Measurements from ENCODE around the gene SLC44A1.
A peak's percentile ranks its signal among the peaks of the same experiment; 100 is the strongest.

Gene SLC44A1

DNA sequence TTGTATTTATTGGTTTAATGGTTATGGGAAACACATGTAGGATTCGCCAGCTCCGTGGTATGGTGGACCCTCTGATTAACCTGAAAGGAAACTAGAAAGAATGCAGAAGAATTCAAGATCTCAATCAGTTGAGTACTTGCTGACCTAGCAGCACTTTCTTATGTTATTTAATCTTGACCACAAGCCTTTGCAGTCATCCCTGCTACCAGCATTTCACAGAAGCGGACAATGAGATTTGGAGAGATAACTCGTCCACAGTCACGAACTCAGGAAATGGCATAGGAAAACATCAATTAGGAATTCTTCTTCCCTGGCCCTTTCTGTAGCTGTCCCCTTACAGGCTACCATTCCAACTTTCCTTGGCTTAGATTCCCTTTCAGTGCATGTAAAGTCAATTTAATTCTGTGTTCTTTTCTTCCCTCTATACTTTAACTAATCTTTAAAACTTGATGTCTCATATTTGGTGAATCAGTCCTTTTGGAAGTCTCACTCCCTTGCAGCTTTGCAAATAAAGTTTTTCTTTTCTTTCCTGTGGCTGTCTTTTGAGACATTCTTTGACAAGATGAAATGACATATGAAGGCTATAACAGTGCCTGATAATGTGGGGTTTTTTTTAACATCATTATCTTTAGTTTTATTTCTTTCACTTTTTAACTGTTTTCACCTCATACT, 1.3 kb upstream of the SLC44A1 start:
- no peak for TF ChIP-seq MYC (IDR thresholded peaks at IDR 0.05; ENCODE audit: low read depth, low read length)
- no peak for TF ChIP-seq POLR2A (IDR thresholded peaks at IDR 0.05; ENCODE audit: extremely low read depth, insufficient read length)
- TF ChIP-seq, protein P1, sequence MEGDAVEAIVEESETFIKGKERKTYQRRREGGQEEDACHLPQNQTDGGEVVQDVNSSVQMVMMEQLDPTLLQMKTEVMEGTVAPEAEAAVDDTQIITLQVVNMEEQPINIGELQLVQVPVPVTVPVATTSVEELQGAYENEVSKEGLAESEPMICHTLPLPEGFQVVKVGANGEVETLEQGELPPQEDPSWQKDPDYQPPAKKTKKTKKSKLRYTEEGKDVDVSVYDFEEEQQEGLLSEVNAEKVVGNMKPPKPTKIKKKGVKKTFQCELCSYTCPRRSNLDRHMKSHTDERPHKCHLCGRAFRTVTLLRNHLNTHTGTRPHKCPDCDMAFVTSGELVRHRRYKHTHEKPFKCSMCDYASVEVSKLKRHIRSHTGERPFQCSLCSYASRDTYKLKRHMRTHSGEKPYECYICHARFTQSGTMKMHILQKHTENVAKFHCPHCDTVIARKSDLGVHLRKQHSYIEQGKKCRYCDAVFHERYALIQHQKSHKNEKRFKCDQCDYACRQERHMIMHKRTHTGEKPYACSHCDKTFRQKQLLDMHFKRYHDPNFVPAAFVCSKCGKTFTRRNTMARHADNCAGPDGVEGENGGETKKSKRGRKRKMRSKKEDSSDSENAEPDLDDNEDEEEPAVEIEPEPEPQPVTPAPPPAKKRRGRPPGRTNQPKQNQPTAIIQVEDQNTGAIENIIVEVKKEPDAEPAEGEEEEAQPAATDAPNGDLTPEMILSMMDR (IDR thresholded peaks at IDR 0.05; ENCODE audit: low read depth, low read length): no peak
- no peak for TF ChIP-seq MAX (IDR thresholded peaks at IDR 0.05; ENCODE audit: low read depth, low read length)
- peak overlapping the region; percentile 68 for H3K4me3 ChIP-seq (ENCODE audit: low read depth, low read length)
- peak; percentile 22 for DNase-seq (ENCODE audit: low read depth)

GRCh38 chr9:105244734-105245028, 230 bp downstream of the SLC44A1 start:
- no peak for DNase-seq (ENCODE audit: low read depth)
- peak overlapping the region; percentile 63 for H3K4me3 ChIP-seq (ENCODE audit: low read depth, low read length)
- TF ChIP-seq, protein P1 (IDR thresholded peaks at IDR 0.05; ENCODE audit: low read depth, low read length): no peak
- TF ChIP-seq POLR2A (IDR thresholded peaks at IDR 0.05; ENCODE audit: extremely low read depth, insufficient read length) (no peak), MYC (IDR thresholded peaks at IDR 0.05; ENCODE audit: low read depth, low read length) (no peak), MAX (IDR thresholded peaks at IDR 0.05; ENCODE audit: low read depth, low read length) (no peak)

DNA sequence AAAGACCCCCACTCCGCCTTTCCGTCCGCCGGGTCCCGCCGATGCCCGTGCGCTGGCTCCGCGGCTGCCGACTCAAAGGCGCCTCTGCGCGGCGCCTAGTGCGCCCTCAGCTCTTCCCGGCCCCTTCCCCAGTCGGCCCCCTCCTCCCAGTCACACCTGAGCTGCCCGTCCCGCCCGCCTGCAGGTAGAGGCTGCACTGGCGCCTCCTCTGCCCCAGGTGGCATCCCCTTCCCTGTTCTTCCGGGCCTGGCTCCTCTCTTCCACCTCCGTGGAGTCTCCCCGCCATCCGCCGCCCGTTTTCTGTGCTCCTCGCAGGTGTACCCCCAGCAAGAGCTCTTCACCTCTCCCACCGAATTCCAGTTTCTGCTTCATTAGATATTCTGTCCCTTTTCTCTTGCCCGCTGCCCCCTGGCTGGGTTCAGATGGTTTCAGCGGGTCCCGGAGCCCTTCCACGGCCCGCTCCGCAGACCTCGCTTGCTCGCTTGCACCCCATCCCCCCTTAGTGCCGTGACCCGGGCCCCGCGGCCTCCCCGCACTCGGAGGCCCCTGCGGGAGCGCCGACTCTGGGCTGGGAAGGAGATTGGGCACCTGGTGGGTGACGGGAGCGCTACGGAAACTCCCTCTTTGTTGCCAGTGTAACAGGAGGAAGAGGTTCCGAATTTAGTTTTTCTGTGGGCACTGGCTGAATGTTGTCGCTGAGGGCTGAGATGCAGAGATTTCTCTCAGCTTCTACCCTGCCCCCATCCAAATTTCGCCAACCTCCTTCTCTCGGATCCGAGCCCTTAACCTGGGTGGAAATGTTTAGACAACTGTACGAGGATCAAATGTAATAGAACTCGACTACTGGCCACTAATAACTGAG, 809 bp downstream of the SLC44A1 start:
- TF ChIP-seq MYC (IDR thresholded peaks at IDR 0.05; ENCODE audit: low read depth, low read length) (no peak), MAX (IDR thresholded peaks at IDR 0.05; ENCODE audit: low read depth, low read length) (no peak), POLR2A (IDR thresholded peaks at IDR 0.05; ENCODE audit: extremely low read depth, insufficient read length) (no peak)
- TF ChIP-seq, protein P1 (IDR thresholded peaks at IDR 0.05; ENCODE audit: low read depth, low read length): no peak
- DNase-seq (ENCODE audit: low read depth): peak; percentile 47

GRCh38 chr9:105245891-105246161, 1.4 kb downstream of the SLC44A1 start:
- peak overlapping the region; percentile 63 for H3K4me3 ChIP-seq (ENCODE audit: low read depth, low read length)
- no peak for DNase-seq (ENCODE audit: low read depth)
- TF ChIP-seq MYC (IDR thresholded peaks at IDR 0.05; ENCODE audit: low read depth, low read length): no peak
- TF ChIP-seq, protein P1 (IDR thresholded peaks at IDR 0.05; ENCODE audit: low read depth, low read length): no peak
- TF ChIP-seq POLR2A (IDR thresholded peaks at IDR 0.05; ENCODE audit: extremely low read depth, insufficient read length): no peak
- TF ChIP-seq MAX (IDR thresholded peaks at IDR 0.05; ENCODE audit: low read depth, low read length): no peak

More for the DNA sequence above, 809 bp downstream of the SLC44A1 start:
- peak overlapping the region; percentile 63 for H3K4me3 ChIP-seq (ENCODE audit: low read depth, low read length)

GRCh38 chr9:105246656-105247173, 2.3 kb downstream of the SLC44A1 start:
- H3K4me3 ChIP-seq (ENCODE audit: low read depth, low read length): no peak overlapping the region
- no peak for TF ChIP-seq POLR2A (IDR thresholded peaks at IDR 0.05; ENCODE audit: extremely low read depth, insufficient read length)
- no peak for TF ChIP-seq MYC (IDR thresholded peaks at IDR 0.05; ENCODE audit: low read depth, low read length)
- no peak for TF ChIP-seq MAX (IDR thresholded peaks at IDR 0.05; ENCODE audit: low read depth, low read length)
- TF ChIP-seq, protein P1 (IDR thresholded peaks at IDR 0.05; ENCODE audit: low read depth, low read length): no peak
- no peak for DNase-seq (ENCODE audit: low read depth)

Measured in NB4 (cell line).